ENCODE measurements around the gene SLC51A.
A peak's percentile ranks its signal among the peaks of the same experiment; 100 is the strongest.
"Not testable (repeated sequence)": the region's sequence is repeated elsewhere in the genome, so short reads cannot be mapped to it uniquely, and the experiment has no call there.

Gene SLC51A

DNA sequence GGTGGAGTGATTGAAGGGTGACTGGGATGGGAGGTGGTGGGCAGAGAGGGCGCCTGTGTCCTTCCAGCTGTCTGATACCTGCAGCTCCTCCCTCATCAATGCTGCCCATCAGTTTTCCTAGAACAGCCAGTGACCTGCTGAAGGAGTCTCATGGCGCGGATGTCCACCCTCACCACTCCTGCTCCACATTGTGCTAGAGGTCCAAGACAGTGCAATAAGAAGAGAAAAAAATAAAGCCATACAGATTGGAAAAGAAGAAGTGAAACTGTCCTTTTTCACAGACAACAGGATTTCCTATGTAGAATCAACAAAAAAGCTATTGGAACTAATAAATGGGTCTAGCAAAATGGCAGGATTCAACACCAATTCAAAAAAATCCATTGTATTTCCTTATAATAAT, 12.5 kb upstream of the SLC51A start:
- peaks cover 3 to 4% of the 10 kb centered on the region in 2 experiments for H3K4me1 ChIP-seq (ENCODE audit: control insufficient read depth in 1 of 2, insufficient read depth in 2 of 2, low read length in 2 of 2)
- DNase-seq = no peak
- H2BK5ac ChIP-seq (ENCODE audit: low read depth, low read length, poor library complexity) = no peak overlapping the region
- H2BK12ac ChIP-seq (ENCODE audit: low read length) = no peak overlapping the region
- no peak overlapping the region for H2BK120ac ChIP-seq (ENCODE audit: insufficient read depth, low read length, poor library complexity)
- no peaks in the 10 kb centered on the region for H3K79me2 ChIP-seq (ENCODE audit: control insufficient read depth, insufficient read depth, low read length, poor library complexity)
- H3K9ac ChIP-seq (ENCODE audit: low read length) = no peak overlapping the region
- no peak overlapping the region for H4K8ac ChIP-seq (ENCODE audit: low read depth, low read length)
- H3K18ac ChIP-seq (ENCODE audit: low read length) = no peak overlapping the region
- H3K4me2 ChIP-seq (ENCODE audit: low read length) = no peak overlapping the region
- no peak overlapping the region for H3K23ac ChIP-seq (ENCODE audit: low read length)
- no peaks in the 10 kb centered on the region for H3K79me1 ChIP-seq (ENCODE audit: low read length)
- H2AK5ac ChIP-seq (ENCODE audit: low read length) = no peak overlapping the region
- no peak overlapping the region for H2AFZ ChIP-seq (ENCODE audit: insufficient read depth, low read length, poor library complexity)
- H3K4me3 ChIP-seq (ENCODE audit: low read depth, low read length) = no peak overlapping the region
- H3K27ac ChIP-seq (ENCODE audit: low read depth, low read length) = no peak overlapping the region
- WGBS (ENCODE audit: extremely low coverage, insufficient coverage, insufficient read length) = no CpG with 5 or more reads among the region's 3 CpGs
- no peaks in the 10 kb centered on the region for H3K36me3 ChIP-seq (ENCODE audit: control insufficient read depth in 1 of 2, insufficient read depth in 2 of 2, low read length in 2 of 2)
- no peaks in the 10 kb centered on the region for H3K27me3 ChIP-seq (ENCODE audit: insufficient read depth, low read length)
- peaks cover 7% of the 10 kb centered on the region for H3K9me3 ChIP-seq (ENCODE audit: insufficient read depth, low read depth, low read length)
- no peak overlapping the region for H4K91ac ChIP-seq (ENCODE audit: low read depth, low read length)
- H4K12ac ChIP-seq (ENCODE audit: low read depth, low read length) = no peak overlapping the region
- H3K4ac ChIP-seq (ENCODE audit: low read depth, low read length) = no peak overlapping the region
- no peak overlapping the region for H3K14ac ChIP-seq (ENCODE audit: low read length)

DNA sequence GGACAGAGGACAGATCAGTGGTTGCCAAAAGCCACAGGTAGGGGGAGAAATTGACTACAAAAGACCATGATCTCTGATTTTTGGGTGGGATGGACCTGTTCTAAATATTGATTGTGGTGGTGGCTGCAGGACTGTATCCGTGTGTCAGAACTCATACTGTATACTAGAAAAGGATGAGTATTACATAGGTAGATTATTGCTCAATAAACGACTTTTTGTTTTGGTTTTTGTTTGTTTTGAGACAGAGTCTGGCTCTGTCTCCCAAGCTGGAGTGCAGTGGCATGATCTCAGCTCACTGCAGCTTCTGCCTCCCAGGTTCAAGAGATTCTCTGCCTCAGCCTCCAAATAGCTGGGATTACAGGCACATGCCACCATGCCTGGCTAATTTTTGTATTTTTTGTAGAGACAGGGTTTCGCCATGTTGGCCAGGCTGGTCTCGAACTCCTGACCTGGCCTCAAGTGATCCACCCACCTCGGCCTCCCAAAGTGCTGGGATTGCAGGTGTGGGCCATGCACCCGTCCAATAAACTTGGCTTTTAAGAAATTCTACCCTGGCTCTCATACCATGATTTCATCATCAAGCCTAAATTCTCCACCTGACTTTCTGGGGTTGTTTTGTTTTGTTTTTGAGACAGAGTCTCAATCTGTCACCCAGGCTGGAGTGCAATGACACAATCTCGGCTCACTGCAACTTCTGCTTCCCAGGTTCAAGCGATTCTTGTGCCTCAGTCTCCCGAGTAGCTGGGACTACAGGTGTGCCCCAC, 10.7 kb upstream of the SLC51A start:
- H3K79me1 ChIP-seq (ENCODE audit: low read length); H3K4me2 ChIP-seq (ENCODE audit: low read length); H3K4me1 ChIP-seq (ENCODE audit: control insufficient read depth in 1 of 2, insufficient read depth in 2 of 2, low read length in 2 of 2); H3K27ac ChIP-seq (ENCODE audit: low read depth, low read length); H2BK5ac ChIP-seq (ENCODE audit: low read depth, low read length, poor library complexity); H3K36me3 ChIP-seq (ENCODE audit: control insufficient read depth in 1 of 2, insufficient read depth in 2 of 2, low read length in 2 of 2); H4K8ac ChIP-seq (ENCODE audit: low read depth, low read length); H2AFZ ChIP-seq (ENCODE audit: insufficient read depth, low read length, poor library complexity); H3K14ac ChIP-seq (ENCODE audit: low read length); H3K79me2 ChIP-seq (ENCODE audit: control insufficient read depth, insufficient read depth, low read length, poor library complexity); H3K18ac ChIP-seq (ENCODE audit: low read length); H3K23ac ChIP-seq (ENCODE audit: low read length); DNase-seq; H2AK5ac ChIP-seq (ENCODE audit: low read length); H3K9ac ChIP-seq (ENCODE audit: low read length); H3K27me3 ChIP-seq (ENCODE audit: insufficient read depth, low read length); H3K4ac ChIP-seq (ENCODE audit: low read depth, low read length); H3K4me3 ChIP-seq (ENCODE audit: low read depth, low read length); H4K91ac ChIP-seq (ENCODE audit: low read depth, low read length); H3K9me3 ChIP-seq (ENCODE audit: insufficient read depth, low read depth, low read length); H2BK120ac ChIP-seq (ENCODE audit: insufficient read depth, low read length, poor library complexity); H2BK12ac ChIP-seq (ENCODE audit: low read length); H4K12ac ChIP-seq (ENCODE audit: low read depth, low read length): not testable (repeated sequence)
- WGBS (ENCODE audit: extremely low coverage, insufficient coverage, insufficient read length) = no CpG with 5 or more reads among the region's 9 CpGs

DNA sequence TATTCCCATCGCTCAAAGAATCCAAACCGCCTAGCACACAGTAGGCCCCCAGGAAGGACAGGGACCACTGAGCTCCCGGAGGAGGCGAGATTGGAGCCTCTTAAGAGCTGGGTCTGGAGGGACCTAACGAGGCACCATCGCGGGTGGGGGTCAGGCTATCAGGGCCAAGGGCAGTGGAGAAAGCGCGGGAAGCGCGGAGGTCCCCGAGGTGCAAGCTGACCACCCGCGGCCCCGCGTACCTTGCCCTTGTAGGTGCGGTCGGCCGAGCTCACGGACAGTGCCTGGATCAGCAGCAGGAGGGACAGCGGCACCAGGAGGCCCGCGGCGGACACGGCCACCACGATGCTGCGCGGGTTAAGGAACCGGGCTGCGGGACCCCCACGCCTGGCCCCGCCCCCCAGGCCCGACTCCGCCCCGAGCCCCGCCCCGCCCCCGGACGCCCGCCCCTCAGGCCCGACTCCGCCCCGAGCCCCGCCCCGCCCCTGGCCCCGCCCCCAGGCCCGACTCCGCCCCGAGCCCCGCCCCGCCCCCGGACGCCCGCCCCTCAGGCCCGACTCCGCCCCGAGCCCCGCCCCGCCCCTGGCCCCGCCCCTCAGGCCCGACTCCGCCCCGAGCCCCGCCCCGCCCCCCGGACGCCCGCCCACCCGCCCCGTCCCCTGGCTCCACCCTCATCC, 9.0 kb upstream of the SLC51A start:
- Histone ChIP-seq H4K12ac (ENCODE audit: low read depth, low read length) (peak overlapping the region; percentile 37), H3K4ac (ENCODE audit: low read depth, low read length) (no peak overlapping the region), H4K8ac (ENCODE audit: low read depth, low read length) (no peak overlapping the region), H2BK5ac (ENCODE audit: low read depth, low read length, poor library complexity) (no peak overlapping the region), H3K9me3 (ENCODE audit: insufficient read depth, low read depth, low read length) (peaks cover 7% of the 10 kb centered on the region), H3K23ac (ENCODE audit: low read length) (no peak overlapping the region), H3K18ac (ENCODE audit: low read length) (no peak overlapping the region), H3K4me3 (ENCODE audit: low read depth, low read length) (peak overlapping the region; percentile 51), H2BK12ac (ENCODE audit: low read length) (no peak overlapping the region), H4K91ac (ENCODE audit: low read depth, low read length) (no peak overlapping the region), H3K4me1 (ENCODE audit: control insufficient read depth in 1 of 2, insufficient read depth in 2 of 2, low read length in 2 of 2) (peaks cover 3 to 4% of the 10 kb centered on the region in 2 experiments), H3K4me2 (ENCODE audit: low read length) (peak overlapping the region; percentile 55), H3K9ac (ENCODE audit: low read length) (no peak overlapping the region), H2AFZ (ENCODE audit: insufficient read depth, low read length, poor library complexity) (peak overlapping the region; percentile 33), H2AK5ac (ENCODE audit: low read length) (no peak overlapping the region), H3K27ac (ENCODE audit: low read depth, low read length) (no peak overlapping the region), H2BK120ac (ENCODE audit: insufficient read depth, low read length, poor library complexity) (no peak overlapping the region), H3K36me3 (ENCODE audit: control insufficient read depth in 1 of 2, insufficient read depth in 2 of 2, low read length in 2 of 2) (no peaks in the 10 kb centered on the region), H3K27me3 (ENCODE audit: insufficient read depth, low read length) (no peaks in the 10 kb centered on the region), H3K79me1 (ENCODE audit: low read length) (no peaks in the 10 kb centered on the region), H3K79me2 (ENCODE audit: control insufficient read depth, insufficient read depth, low read length, poor library complexity) (no peaks in the 10 kb centered on the region), H3K14ac (ENCODE audit: low read length) (no peak overlapping the region)
- peak in 1 of 2 donors; percentile 50 for DNase-seq
- WGBS (ENCODE audit: extremely low coverage, insufficient coverage, insufficient read length) = no CpG with 5 or more reads among the region's 70 CpGs

DNA sequence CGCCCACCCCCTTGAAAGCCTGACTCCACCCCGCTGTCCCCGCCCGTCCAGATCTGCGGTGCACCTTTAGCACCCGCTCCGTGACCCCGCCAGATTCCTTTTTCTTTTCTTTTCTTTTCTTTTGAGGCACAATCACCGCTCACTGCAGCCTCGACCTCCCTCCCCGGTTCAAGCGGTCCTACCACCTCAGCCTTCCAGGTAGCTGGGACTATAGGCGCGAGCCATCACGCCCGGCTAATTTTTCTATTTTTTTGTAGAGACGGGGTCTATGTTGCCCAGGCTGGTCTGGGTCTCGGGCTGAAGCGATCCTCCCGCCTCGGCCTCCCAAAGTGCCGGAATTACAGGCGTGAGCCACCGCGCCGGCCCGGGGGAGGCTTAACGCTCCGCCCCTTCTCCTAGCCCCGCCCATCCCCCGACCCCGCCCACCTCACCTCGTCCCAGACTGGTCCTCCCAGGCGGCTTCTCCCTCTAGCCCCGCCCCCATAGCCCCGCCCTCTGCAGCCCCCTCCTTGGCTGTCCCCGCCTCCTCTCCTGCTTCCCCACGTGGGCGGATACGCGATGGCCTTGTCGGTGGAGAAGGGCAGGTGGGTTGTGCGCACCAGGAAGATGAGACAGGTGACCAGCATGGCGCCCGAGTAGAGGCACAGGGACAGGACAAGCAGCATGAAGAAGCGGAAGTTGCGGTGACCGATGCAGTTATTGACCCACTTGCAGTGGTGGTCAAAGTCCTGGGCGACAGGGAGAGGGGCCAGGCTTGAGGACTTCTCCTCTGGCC, 8.3 kb upstream of the SLC51A start:
- Histone ChIP-seq H2AFZ (ENCODE audit: insufficient read depth, low read length, poor library complexity) (no peak overlapping the region), H3K4me2 (ENCODE audit: low read length) (peak overlapping the region; percentile 50), H3K18ac (ENCODE audit: low read length) (no peak overlapping the region), H3K14ac (ENCODE audit: low read length) (no peak overlapping the region), H2BK5ac (ENCODE audit: low read depth, low read length, poor library complexity) (no peak overlapping the region), H4K12ac (ENCODE audit: low read depth, low read length) (no peak overlapping the region), H4K8ac (ENCODE audit: low read depth, low read length) (no peak overlapping the region), H2BK120ac (ENCODE audit: insufficient read depth, low read length, poor library complexity) (no peak overlapping the region), H2BK12ac (ENCODE audit: low read length) (no peak overlapping the region), H3K79me2 (ENCODE audit: control insufficient read depth, insufficient read depth, low read length, poor library complexity) (no peaks in the 10 kb centered on the region), H3K4ac (ENCODE audit: low read depth, low read length) (no peak overlapping the region), H3K23ac (ENCODE audit: low read length) (no peak overlapping the region), H3K27ac (ENCODE audit: low read depth, low read length) (no peak overlapping the region), H4K91ac (ENCODE audit: low read depth, low read length) (no peak overlapping the region), H2AK5ac (ENCODE audit: low read length) (no peak overlapping the region), H3K9me3 (ENCODE audit: insufficient read depth, low read depth, low read length) (peaks cover 7% of the 10 kb centered on the region), H3K4me3 (ENCODE audit: low read depth, low read length) (no peak overlapping the region), H3K4me1 (ENCODE audit: control insufficient read depth in 1 of 2, insufficient read depth in 2 of 2, low read length in 2 of 2) (peaks cover 3 to 4% of the 10 kb centered on the region in 2 experiments), H3K9ac (ENCODE audit: low read length) (no peak overlapping the region), H3K27me3 (ENCODE audit: insufficient read depth, low read length) (no peaks in the 10 kb centered on the region), H3K79me1 (ENCODE audit: low read length) (no peaks in the 10 kb centered on the region), H3K36me3 (ENCODE audit: control insufficient read depth in 1 of 2, insufficient read depth in 2 of 2, low read length in 2 of 2) (no peaks in the 10 kb centered on the region)
- peak; percentile 57 to 86 for DNase-seq
- no CpG with 5 or more reads among the region's 49 CpGs for WGBS (ENCODE audit: extremely low coverage, insufficient coverage, insufficient read length)

Data from trophoblast cell (in vitro differentiated cells and primary cell).